Measurements from ENCODE around the gene TRERF1.

Gene TRERF1

GRCh38 chr6:42254505-42254904 is 197.2 kb downstream of the TRERF1 start:
- no peak overlapping the region for H3K4me3 ChIP-seq (ENCODE audit: low read depth, low read length)
- no peak for TF ChIP-seq CTCF (IDR thresholded peaks at IDR 0.05; ENCODE audit: low read depth, low read length, missing control alignments)
- in situ Hi-C loops (cut with HindIII; ENCODE audit: low sequenced_read_pairs), result no loop called here
- DNase-seq (ENCODE audit: low read depth), result no peak

GRCh38 chr6:42251911-42252637 is 199.7 kb downstream of the TRERF1 start:
- TF ChIP-seq CTCF (IDR thresholded peaks at IDR 0.05; ENCODE audit: low read depth, low read length, missing control alignments), result no peak
- no peak overlapping the region for H3K4me3 ChIP-seq (ENCODE audit: low read depth, low read length)
- in situ Hi-C loops (cut with HindIII; ENCODE audit: low sequenced_read_pairs), result no loop called here
- no peak for DNase-seq (ENCODE audit: low read depth)

GRCh38 chr6:42251500-42251899 is 200.2 kb downstream of the TRERF1 start:
- TF ChIP-seq CTCF (IDR thresholded peaks at IDR 0.05; ENCODE audit: low read depth, low read length, missing control alignments), result no peak
- no peak overlapping the region for H3K4me3 ChIP-seq (ENCODE audit: low read depth, low read length)
- DNase-seq (ENCODE audit: low read depth), result no peak
- in situ Hi-C loops (cut with HindIII; ENCODE audit: low sequenced_read_pairs), result no loop called here

GRCh38 chr6:42250274-42250931 is 201.3 kb downstream of the TRERF1 start:
- no peak for TF ChIP-seq CTCF (IDR thresholded peaks at IDR 0.05; ENCODE audit: low read depth, low read length, missing control alignments)
- H3K4me3 ChIP-seq (ENCODE audit: low read depth, low read length), result no peak overlapping the region
- DNase-seq (ENCODE audit: low read depth), result no peak
- in situ Hi-C loops (cut with HindIII; ENCODE audit: low sequenced_read_pairs), result no loop called here

- in situ Hi-C loops (cut with HindIII; ENCODE audit: low sequenced_read_pairs), result no loop called here
- DNase-seq (ENCODE audit: low read depth), result no peak
- TF ChIP-seq CTCF (IDR thresholded peaks at IDR 0.05; ENCODE audit: low read depth, low read length, missing control alignments), result no peak
Measured at GRCh38 chr6:42249279-42249678, 202.4 kb downstream of the TRERF1 start.

GRCh38 chr6:42243046-42243445 is 208.7 kb downstream of the TRERF1 start:
- in situ Hi-C loops (cut with HindIII; ENCODE audit: low sequenced_read_pairs), result no loop called here
- TF ChIP-seq CTCF (IDR thresholded peaks at IDR 0.05; ENCODE audit: low read depth, low read length, missing control alignments), result no peak
- H3K4me3 ChIP-seq (ENCODE audit: low read depth, low read length), result no peak overlapping the region
- DNase-seq (ENCODE audit: low read depth), result no peak

More at GRCh38 chr6:42249279-42249678, 202.4 kb downstream of the TRERF1 start:
- no peak overlapping the region for H3K4me3 ChIP-seq (ENCODE audit: low read depth, low read length)
